Activated CD4-positive, alpha-beta memory T cell treated with anti-CD3 and anti-CD28 coated beads, Interleukin-2, amount 10 ng/mL, durations not matched to agents 7 days and 5 days (primary cell): ENCODE data around the gene ATP6V1B1. TPM values are rescaled to one million over a fixed set of nuclear protein-coding genes. Genes with fewer than 3 reads are reported as not detected.
"Not testable (repeated sequence)": the region's sequence is repeated elsewhere in the genome, so short reads cannot be mapped to it uniquely, and the experiment has no call there.

Source experiments
- CTCF ChIA-PET: fragments of 350-600 bp; sonication (Branson Sonifier 250); formaldehyde crosslinking; loops from one replicate; lab custom pipeline; 2021; ENCODE audit warnings: antibody characterized with exemption, inconsistent platforms; lab: Charles Lee
- POLR2A ChIA-PET: fragments of 350-600 bp; sonication (Branson Sonifier 250); formaldehyde crosslinking; loops from one replicate; lab custom pipeline; 2021; ENCODE audit warnings: antibody characterized with exemption; lab: Charles Lee
- DNase-seq: peaks from one replicate; pipeline ENCODE4 v3.0.0-alpha.2; 2020
- H3K27ac Mint-ChIP-seq: one replicate; pipeline ENCODE4 v1.8.0; 2021; ENCODE audit warnings: mild to moderate bottlenecking, mixed read lengths
- H3K27me3 Mint-ChIP-seq: one replicate; pipeline ENCODE4 v1.8.0; 2021; ENCODE audit warnings: mixed read lengths
- H3K36me3 Mint-ChIP-seq: one replicate; pipeline ENCODE4 v1.8.0; 2021; ENCODE audit warnings: low read depth, mixed read lengths
- H3K4me1 Mint-ChIP-seq: one replicate; pipeline ENCODE4 v1.8.0; 2021; ENCODE audit warnings: mixed read lengths
- H3K4me3 Mint-ChIP-seq: one replicate; pipeline ENCODE4 v1.8.0; 2021; ENCODE audit warnings: mild to moderate bottlenecking, mixed read lengths
- H3K9me3 Mint-ChIP-seq: one replicate; pipeline ENCODE4 v1.8.0; 2021; ENCODE audit warnings: mixed read lengths
- total RNA-seq, 2 experiments: library from RNA; stranded (reverse); gene quantifications; one replicate each; pipeline ENCODE4 v1.2.3, GENCODE V29; 2021

Gene ATP6V1B1
- total RNA-seq, 2 experiments from 2014 or later = not detected

DNA sequence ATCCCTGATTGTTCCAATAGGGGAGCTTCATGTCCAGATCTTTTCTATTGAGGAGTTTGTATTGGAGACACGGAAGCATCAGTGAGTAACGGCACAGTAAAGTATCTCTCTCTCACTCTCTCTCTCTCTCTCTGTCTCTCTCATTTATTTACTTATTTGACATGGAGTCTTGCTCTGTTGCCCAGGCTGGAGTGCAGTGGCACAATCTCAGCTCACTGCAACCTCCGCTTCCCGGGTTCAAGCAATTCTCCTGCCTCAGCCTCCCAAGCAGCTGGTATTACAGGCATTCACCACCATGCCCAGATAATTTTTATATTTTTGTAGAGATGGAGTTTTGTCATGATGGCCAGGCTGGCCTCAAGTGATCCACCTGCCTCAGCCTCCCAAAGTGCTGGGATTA lies 63.2 kb downstream of the ATP6V1B1 start:
- H3K27me3 Mint-ChIP-seq, H3K9me3 Mint-ChIP-seq, DNase-seq, H3K4me3 Mint-ChIP-seq, POLR2A ChIA-PET, H3K36me3 Mint-ChIP-seq: not testable (repeated sequence)
- Mint-ChIP-seq H3K4me1 (peaks cover 41% of the 10 kb centered on the region), H3K27ac (peak overlapping the region; percentile 21)
- CTCF ChIA-PET = interaction anchor here (2.3 kb wide), 1 partner anchor 14 kb away, joined by 14 read pairs; no protein-coding TSS in a partner anchor

DNA sequence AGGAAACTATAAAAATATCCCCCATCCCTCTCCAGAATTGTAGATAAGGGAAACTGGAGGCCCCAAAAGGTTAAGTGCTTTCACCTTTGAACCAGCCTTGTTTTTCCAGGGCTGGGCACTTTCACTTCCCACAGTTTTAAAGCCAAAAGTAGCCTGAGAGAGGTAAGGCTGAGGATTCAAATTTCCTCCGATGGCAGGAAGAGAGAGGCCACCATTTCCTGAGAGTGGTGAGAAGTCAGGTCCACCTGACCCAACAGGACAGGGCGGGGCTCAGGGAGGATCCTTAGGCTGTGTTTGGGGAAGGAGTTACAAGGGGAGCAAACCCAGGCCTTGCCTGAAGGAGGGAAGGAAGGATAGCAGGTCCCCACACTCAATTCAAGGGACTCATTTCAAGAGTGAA lies 63.7 kb downstream of the ATP6V1B1 start:
- CTCF ChIA-PET = interaction anchor here (0.6 kb wide), 1 partner anchor 33 kb away, joined by 5 read pairs; no protein-coding TSS in a partner anchor
- H3K27ac Mint-ChIP-seq = peak overlapping the region; percentile 21
- DNase-seq = peak; percentile 25

DNA sequence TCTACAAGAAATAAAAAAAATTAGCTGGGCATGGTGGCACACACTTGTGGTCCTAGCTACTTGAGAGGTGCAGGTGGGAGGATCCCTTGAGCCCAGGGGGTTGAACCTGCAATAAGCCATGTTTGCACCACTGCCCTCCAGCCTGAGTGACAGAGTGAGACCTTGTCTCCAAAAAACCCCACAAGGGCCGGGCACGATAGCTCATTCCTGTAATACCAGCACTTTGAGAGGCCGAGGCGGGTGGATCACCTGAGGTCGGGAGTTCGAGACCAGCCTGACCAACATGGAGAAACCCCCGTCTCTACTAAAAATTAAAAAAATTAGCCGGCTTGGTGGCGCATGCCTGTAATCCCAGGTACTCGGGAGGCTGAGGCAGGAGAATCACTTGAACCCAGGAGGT lies 64.2 kb downstream of the ATP6V1B1 start:
- CTCF ChIA-PET = interaction anchor here (0.6 to 3.0 kb wide), 2 partner anchors 15 to 34 kb away, joined by 5 to 26 read pairs; no protein-coding TSS in a partner anchor
- H3K4me3 Mint-ChIP-seq, H3K27ac Mint-ChIP-seq, H3K27me3 Mint-ChIP-seq, H3K36me3 Mint-ChIP-seq, H3K9me3 Mint-ChIP-seq: not testable (repeated sequence)
- peaks cover 39% of the 10 kb centered on the region for H3K4me1 Mint-ChIP-seq
- peak; percentile 15 for DNase-seq
- POLR2A ChIA-PET = interaction anchor here (3.4 kb wide), 1 partner anchor 68 kb away, joined by 26 read pairs; the partner anchor contains the start of gene NAGK

More for the DNA sequence above, 63.7 kb downstream of the ATP6V1B1 start:
- Mint-ChIP-seq H3K9me3 (no peaks in the 10 kb centered on the region), H3K4me3 (no peak overlapping the region), H3K4me1 (peaks cover 39% of the 10 kb centered on the region), H3K27me3 (no peaks in the 10 kb centered on the region), H3K36me3 (no peaks in the 10 kb centered on the region)
- POLR2A ChIA-PET = interaction anchor here (3.4 kb wide), 1 partner anchor 69 kb away, joined by 26 read pairs; the partner anchor contains the start of gene NAGK

DNA sequence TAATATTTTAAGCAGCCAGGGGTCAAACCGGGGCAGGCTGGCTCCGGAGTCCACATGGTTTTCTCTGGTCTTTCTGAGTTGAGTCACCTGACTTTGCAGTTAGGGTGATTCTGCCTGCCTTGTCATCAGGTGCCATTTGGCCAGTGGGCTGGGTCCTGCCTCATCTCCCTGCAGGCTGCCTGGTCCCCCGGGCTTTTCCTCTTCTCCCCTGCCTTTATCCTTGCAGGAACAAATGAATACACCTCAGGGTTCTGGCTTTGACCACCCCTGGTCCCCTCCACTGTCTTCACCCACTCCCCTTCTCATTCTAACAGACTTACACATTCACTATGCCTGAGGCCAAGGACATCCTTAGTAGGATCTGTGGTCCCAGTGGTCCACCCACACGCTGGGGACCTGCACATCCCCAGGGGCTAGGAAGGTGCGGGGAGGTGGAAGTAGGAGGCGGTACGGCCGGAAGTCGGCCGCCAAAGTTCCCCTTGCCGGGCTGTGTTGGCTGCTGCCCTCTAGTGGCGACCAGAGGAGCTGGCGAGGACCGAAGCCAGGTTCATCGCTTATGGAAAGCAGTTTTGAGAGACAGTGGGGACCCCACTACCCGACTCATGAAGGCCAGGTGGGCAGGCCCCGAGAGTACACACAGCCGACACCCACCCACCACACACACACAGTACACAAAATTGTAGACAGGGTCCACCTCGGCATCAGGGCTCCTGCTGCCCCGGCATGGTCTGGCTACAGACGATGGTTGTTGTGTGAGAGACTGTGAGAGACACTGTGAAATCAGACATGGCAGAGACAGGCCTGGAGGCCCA lies 65.3 kb downstream of the ATP6V1B1 start:
- Mint-ChIP-seq H3K27me3 (no peaks in the 10 kb centered on the region), H3K4me3 (peak overlapping the region; percentile 66), H3K4me1 (peaks cover 31% of the 10 kb centered on the region), H3K36me3 (no peaks in the 10 kb centered on the region), H3K27ac (peak overlapping the region; percentile 73), H3K9me3 (no peaks in the 10 kb centered on the region)
- ChIA-PET POLR2A (interaction anchor here (1.7 to 3.4 kb wide), 3 partner anchors 16 to 129 kb away, joined by 4 to 26 read pairs (median 6); partner anchors contain the start of genes MCEE and NAGK), CTCF (interaction anchor here (0.6 to 3.0 kb wide), 11 partner anchors 11 to 175 kb away, joined by 3 to 26 read pairs (median 5); partner anchors contain the start of gene NAGK)
- peak; percentile 83 for DNase-seq

DNA sequence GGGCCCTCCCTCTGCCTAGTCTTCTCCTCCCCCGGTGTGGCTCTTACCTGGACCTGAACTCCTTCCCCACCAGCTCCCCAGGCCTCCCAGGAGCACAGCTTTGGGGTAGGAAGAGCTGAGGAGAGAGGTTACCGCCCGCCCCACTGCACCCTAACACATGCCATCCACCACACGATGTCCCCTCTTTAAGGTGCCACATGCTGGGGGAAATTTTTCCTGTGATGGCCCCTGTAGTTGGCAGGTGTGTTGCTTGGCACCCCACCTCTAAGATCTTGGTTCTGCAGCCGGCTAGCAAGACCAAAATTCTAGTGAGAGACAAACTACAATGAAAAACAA lies 65.9 kb downstream of the ATP6V1B1 start:
- DNase-seq = peak; percentile 11
- Mint-ChIP-seq H3K27ac (no peak overlapping the region), H3K27me3 (no peaks in the 10 kb centered on the region), H3K4me3 (no peak overlapping the region), H3K9me3 (no peaks in the 10 kb centered on the region), H3K4me1 (peaks cover 31% of the 10 kb centered on the region), H3K36me3 (no peaks in the 10 kb centered on the region)
- ChIA-PET CTCF (interaction anchor here (0.6 to 3.0 kb wide), 10 partner anchors 12 to 176 kb away, joined by 3 to 26 read pairs (median 7); partner anchors contain the start of gene NAGK), POLR2A (interaction anchor here (1.7 to 3.4 kb wide), 3 partner anchors 17 to 128 kb away, joined by 4 to 26 read pairs (median 6); partner anchors contain the start of genes MCEE and NAGK)

DNA sequence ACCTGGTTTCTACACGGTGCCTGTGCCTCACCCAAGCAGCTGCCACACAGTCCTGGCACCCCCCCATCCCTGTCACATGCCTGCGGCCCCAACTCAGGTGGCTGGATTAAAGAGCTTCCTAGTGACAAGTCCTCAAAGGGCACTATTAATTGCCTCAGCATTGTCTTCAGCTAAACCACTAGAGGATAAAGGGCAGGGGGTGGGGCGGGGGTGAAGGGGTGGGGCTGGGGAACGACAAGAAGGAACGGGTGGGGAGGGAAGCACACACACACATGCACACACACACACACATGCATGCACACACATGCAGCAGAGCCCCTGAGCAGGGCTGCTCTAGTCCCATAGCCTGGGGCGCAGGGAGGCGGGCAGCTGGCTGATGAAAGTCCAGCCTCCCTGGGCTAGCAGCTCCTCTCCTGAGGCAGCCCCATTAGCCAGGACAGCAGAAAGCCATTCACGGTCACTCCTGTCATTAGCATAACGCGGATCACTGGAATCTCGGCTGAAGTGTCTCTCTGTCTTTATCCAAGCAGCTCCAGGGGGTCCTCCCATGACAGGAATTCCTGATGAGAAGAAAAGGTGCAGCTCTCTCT lies 66.4 kb downstream of the ATP6V1B1 start:
- peaks cover 31% of the 10 kb centered on the region for H3K4me1 Mint-ChIP-seq
- no peak overlapping the region for H3K4me3 Mint-ChIP-seq

DNA sequence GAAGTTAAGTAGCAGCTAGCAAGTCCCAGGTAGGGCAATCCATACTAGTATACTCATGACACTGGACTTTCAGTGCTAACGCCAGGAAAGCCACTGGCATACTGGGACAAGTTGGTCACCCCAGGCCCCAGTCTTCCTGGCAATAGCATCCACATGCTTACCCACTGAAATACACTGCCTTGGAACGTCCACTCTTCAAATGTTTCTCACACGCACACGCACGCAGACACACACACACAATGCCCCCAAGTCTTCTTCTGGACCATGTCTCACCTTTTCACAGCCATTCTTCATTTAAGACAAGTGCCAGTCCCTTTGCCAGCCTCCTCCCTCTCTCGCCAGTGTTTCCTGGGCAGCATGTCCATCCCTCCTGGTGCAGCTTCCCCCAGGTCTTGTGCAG lies 67.7 kb downstream of the ATP6V1B1 start:
- no peaks in the 10 kb centered on the region for H3K27me3 Mint-ChIP-seq
- H3K36me3 Mint-ChIP-seq = no peaks in the 10 kb centered on the region
- CTCF ChIA-PET = interaction anchor here (2.3 kb wide), 1 partner anchor 40 kb away, joined by 11 read pairs; no protein-coding TSS in a partner anchor
- POLR2A ChIA-PET = no interaction called here
- H3K4me3 Mint-ChIP-seq = no peak overlapping the region
- no peak for DNase-seq
- no peak overlapping the region for H3K27ac Mint-ChIP-seq
- peaks cover 29% of the 10 kb centered on the region for H3K4me1 Mint-ChIP-seq
- H3K9me3 Mint-ChIP-seq = no peaks in the 10 kb centered on the region

More for the DNA sequence above, 66.4 kb downstream of the ATP6V1B1 start:
- DNase-seq = peak; percentile 9
- H3K27ac Mint-ChIP-seq = no peak overlapping the region
- H3K27me3 Mint-ChIP-seq = no peaks in the 10 kb centered on the region
- ChIA-PET CTCF (interaction anchor here (1.0 to 3.0 kb wide), 6 partner anchors 13 to 66 kb away, joined by 4 to 26 read pairs (median 14); partner anchors contain the start of gene NAGK), POLR2A (interaction anchor here (1.7 to 3.4 kb wide), 3 partner anchors 17 to 128 kb away, joined by 4 to 26 read pairs (median 6); partner anchors contain the start of genes MCEE and NAGK)
- no peaks in the 10 kb centered on the region for H3K36me3 Mint-ChIP-seq
- H3K9me3 Mint-ChIP-seq = no peaks in the 10 kb centered on the region

DNA sequence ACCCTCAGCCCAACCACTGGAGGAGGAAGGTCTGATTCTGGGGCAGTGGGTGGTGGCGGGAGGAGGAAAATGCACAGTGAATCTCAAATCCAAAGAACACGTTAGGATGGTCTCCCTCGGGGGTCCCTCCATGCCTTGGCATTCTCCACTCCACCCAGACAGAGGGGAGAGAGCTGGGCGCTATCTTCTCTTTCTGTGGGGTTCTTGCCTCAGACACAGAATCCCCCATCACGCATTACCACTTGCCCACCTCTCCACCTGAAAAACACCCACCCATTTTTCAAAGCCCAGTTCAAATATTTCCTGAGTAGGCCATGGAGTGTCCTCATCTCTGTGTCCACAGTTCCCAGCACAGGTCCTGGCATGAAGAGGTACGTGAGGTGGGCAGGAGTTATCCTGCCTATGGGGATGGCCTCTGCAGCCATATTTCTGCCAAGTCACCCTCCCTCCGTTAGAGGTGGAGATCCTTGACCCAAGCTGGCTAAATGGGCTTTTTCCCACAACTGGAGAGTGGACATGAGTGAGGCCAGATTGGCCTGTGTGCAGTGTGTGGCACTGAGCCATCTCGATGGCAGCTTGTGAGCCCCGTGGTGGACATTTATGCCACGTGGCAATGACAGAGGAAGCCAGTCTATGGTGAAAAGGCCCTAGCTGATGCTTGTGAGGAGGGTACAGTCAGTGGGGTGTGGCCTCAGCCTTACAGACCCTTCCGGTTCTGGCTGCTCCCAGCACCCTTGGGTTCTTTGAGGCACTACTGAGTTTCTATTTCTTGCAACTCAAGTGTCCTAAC lies 68.5 kb downstream of the ATP6V1B1 start:
- Mint-ChIP-seq H3K27ac (no peak overlapping the region), H3K4me1 (peaks cover 22% of the 10 kb centered on the region), H3K27me3 (no peaks in the 10 kb centered on the region), H3K9me3 (no peaks in the 10 kb centered on the region), H3K36me3 (no peaks in the 10 kb centered on the region), H3K4me3 (no peak overlapping the region)
- ChIA-PET POLR2A (no interaction called here), CTCF (interaction anchor here (1.2 kb wide), 1 partner anchor 20 kb away, joined by 3 read pairs; no protein-coding TSS in a partner anchor)
- DNase-seq = no peak

DNA sequence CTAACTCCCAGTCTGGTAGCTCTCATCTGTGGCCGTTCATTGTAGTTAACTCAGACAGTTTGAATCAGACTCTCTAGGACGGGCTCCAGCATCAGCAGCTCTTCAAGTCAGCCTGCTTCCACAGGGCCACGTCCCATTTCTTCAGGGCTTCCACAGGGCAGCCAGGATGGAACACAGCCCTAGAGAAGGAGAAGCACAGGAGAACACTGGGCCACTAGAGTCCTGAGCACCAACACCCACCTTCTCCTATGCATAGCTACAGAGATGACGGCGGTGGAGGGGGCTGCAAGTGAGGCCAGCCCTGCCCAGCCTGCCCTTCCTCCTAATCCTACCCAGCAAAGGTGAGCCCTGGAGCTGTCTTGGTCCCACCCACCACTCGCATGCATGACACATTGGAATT lies 69.2 kb downstream of the ATP6V1B1 start:
- Mint-ChIP-seq H3K27ac (no peak overlapping the region), H3K36me3 (no peaks in the 10 kb centered on the region), H3K4me1 (peaks cover 15% of the 10 kb centered on the region), H3K4me3 (no peak overlapping the region), H3K9me3 (no peaks in the 10 kb centered on the region), H3K27me3 (peaks cover 2% of the 10 kb centered on the region)
- ChIA-PET POLR2A (no interaction called here), CTCF (interaction anchor here (1.2 kb wide), 1 partner anchor 20 kb away, joined by 3 read pairs; no protein-coding TSS in a partner anchor)
- no peak for DNase-seq

DNA sequence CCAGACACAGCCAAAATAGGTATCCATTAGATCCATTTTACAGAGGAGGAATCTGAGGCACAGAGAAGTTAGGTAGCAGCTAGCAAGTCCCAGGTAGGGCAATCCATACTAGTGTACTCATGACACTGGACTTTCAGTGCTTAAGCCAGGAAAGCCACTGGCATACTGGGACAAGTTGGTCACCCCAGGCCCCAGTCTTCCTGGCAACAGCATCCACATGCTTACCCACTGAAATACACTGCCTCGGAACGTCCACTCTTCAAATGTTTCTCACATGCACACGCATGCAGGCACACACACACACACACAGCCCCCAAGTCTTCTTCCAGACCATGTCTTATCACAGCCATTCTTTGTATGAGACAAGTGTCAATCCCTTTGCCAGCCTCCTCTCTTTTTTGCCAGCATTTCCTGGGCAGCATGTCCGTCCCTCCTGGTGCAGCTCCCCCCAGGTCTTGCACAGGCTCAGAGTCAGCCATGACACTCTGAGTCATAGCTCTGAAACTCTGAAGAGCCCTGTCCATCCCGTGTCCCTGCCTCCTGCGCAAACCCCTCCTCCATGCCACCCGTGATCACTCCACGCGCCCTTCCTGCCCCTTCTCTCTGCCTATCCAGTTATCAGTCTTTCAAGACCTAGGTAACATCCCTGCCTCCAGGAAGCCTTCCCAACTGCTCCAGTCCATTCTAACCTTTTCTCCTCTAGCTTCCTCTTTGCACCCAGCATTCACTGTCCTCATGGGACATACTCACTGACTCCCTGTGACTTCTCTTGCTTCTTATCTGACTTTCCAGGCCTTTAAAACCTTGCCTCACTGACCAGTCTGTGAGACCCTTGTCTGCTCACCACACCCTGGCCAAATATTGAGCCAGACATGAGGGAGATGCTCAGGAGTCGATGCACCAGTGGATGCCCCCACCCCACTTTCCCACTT lies 69.8 kb downstream of the ATP6V1B1 start:
- Mint-ChIP-seq H3K4me3 (no peak overlapping the region), H3K9me3 (no peaks in the 10 kb centered on the region), H3K27me3 (peaks cover 9% of the 10 kb centered on the region), H3K36me3 (no peaks in the 10 kb centered on the region), H3K4me1 (peaks cover 10% of the 10 kb centered on the region), H3K27ac (no peak overlapping the region)
- DNase-seq = no peak
- CTCF ChIA-PET = no interaction called here
- POLR2A ChIA-PET = no interaction called here

DNA sequence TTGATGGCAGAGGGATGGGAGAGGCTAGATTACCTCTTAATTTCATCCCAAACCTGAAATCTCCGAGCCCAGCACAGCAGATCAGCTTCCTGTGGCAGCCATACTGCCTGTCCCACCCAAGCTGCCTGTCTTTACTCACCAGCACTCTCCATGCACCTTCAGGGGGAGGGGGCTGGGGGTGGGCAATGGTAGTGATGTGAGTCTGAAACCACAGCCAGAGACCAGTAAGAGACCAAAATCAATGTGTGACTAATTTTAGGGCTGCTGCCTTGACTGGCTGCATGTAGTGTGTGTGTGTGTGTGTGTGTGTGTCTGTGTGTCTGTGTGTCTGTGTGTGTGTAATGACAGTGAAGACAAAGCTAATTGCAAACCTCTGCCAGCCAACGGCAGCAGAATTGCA lies 70.6 kb downstream of the ATP6V1B1 start:
- Mint-ChIP-seq H3K4me3 (no peak overlapping the region), H3K4me1 (peaks cover 2% of the 10 kb centered on the region), H3K9me3 (no peaks in the 10 kb centered on the region), H3K27ac (no peak overlapping the region), H3K27me3 (peaks cover 9% of the 10 kb centered on the region), H3K36me3 (no peaks in the 10 kb centered on the region)
- DNase-seq = no peak
- ChIA-PET CTCF (no interaction called here), POLR2A (interaction anchor here (0.8 kb wide), 1 partner anchor 62 kb away, joined by 4 read pairs; the partner anchor contains the start of gene NAGK)
